22Rv1 (cell line): ENCODE results near the gene ZNF384.

Source experiments
- ZFX ChIP-seq: fragments of 450-650 bp; IDR thresholded peaks from 2 replicates; pipeline ENCODE4 v1.6.1; 2017; ENCODE audit warnings: antibody characterized with exemption, borderline replicate concordance
- TF ChIP-seq, protein P1 (sequence below): fragments of 450-650 bp; IDR thresholded peaks from 2 replicates; pipeline ENCODE4 v1.5.1; 2017; ENCODE audit warnings: mild to moderate bottlenecking

DNA sequence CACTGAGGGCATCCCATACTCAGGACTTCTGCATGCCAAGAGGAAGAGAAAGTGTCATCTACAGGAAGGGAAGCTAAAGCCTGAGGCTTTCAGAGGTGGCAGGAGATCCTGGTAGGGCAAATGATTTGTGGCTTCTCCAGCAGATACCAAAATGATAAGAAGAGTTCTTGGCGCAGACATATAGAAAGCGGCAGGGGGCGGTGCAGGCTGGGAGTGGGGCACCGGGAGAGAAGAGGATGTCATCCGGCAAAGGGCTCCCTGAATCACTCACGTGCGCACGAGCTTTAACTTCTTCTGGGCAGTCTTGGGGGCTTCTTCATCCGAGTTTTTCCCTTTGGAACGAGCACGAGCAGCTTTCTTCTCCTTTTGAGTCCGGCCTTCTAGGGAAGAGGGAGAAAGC is 36.8 kb downstream of the ZNF384 start:
- TF ChIP-seq, protein P1, sequence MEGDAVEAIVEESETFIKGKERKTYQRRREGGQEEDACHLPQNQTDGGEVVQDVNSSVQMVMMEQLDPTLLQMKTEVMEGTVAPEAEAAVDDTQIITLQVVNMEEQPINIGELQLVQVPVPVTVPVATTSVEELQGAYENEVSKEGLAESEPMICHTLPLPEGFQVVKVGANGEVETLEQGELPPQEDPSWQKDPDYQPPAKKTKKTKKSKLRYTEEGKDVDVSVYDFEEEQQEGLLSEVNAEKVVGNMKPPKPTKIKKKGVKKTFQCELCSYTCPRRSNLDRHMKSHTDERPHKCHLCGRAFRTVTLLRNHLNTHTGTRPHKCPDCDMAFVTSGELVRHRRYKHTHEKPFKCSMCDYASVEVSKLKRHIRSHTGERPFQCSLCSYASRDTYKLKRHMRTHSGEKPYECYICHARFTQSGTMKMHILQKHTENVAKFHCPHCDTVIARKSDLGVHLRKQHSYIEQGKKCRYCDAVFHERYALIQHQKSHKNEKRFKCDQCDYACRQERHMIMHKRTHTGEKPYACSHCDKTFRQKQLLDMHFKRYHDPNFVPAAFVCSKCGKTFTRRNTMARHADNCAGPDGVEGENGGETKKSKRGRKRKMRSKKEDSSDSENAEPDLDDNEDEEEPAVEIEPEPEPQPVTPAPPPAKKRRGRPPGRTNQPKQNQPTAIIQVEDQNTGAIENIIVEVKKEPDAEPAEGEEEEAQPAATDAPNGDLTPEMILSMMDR: no peak
- no peak for TF ChIP-seq ZFX
